ENCODE measurements around the gene DMRT1. TPM values are rescaled to one million over a fixed set of nuclear protein-coding genes. Genes with fewer than 3 reads are reported as not detected.
"Not testable (repeated sequence)": the region's sequence is repeated elsewhere in the genome, so short reads cannot be mapped to it uniquely, and the experiment has no call there.

DMRT1 gene
- total RNA-seq, 1 donor from 2014 or later, result not detected

- no peak for ATAC-seq
These were observed 131.2 kb downstream of the DMRT1 start for GRCh38 chr9:972501-973294.

- ATAC-seq, result no peak
These were observed 131.9 kb downstream of the DMRT1 start for GRCh38 chr9:973295-973834.

- no peak for ATAC-seq
These were observed 132.8 kb downstream of the DMRT1 start for GRCh38 chr9:974031-974995.

- no peak for ATAC-seq
These were observed 133.7 kb downstream of the DMRT1 start for GRCh38 chr9:974996-975739.

DNA sequence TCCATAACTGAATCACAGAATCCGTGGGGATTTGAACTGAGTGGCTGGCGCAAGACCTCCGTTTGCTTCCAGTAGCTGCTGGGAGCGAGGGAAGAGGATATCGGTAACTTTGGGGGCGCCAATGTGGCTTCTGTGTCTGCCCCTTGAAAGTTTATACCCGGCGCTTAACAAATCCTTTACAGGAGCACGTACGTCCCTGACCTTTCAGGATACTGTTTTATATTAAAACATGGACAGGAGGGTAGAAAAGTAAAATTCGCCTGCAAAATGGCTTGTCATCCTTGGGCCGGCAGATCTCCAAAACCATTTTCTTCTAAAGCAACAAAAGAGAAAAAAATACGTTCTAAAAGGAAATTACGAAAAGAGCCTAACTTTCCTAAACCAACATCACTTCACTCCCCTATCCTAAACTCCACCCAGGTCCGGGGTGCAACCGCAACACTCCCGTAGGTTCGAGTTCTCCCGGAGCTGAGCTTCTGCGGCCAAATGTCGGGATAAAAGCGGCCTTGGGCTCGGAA, 134.3 kb downstream of the DMRT1 start:
- ATAC-seq, result no peak

DNA sequence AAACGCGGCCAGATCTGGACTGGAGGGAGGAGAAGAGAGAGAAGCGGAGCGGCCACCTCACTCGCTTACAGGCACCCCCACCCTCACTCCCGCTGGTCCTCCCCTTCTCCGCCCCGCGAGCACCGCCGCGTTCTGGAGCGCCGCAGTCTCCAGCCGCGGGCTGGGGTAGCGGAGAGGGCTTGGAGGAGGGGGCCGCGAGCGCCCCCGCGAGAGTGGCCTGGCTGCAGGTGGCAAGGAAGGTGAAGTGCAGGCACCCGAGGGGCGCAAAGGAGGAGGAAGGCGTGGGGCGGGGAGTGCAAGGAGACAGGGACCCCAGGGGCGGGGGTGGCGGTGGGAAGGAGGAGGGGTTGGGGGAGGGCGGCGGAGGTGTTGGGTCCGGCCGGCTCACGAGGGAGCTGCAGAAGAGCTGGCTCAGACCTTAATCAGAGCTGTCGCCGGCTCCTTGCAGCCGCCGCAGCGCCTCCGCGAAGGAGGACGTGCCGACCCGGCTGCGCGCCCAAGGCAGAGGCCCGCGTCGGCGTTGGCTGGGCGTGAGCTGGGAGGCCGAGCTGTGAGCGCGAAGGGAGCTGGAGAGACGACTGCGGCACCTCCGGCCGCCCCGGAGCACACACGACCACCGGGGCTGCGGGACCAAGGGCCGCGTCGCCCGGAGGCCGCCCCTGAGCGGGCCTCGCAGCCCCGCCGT, 134.9 kb downstream of the DMRT1 start, which contains the start of gene DMRT3:
DMRT3 (plus strand) TSS at position 398 of the 685 bp plus-strand sequence. CDS start 347 bp downstream, outside the sequence.
- peak; percentile 32 for ATAC-seq

DNA sequence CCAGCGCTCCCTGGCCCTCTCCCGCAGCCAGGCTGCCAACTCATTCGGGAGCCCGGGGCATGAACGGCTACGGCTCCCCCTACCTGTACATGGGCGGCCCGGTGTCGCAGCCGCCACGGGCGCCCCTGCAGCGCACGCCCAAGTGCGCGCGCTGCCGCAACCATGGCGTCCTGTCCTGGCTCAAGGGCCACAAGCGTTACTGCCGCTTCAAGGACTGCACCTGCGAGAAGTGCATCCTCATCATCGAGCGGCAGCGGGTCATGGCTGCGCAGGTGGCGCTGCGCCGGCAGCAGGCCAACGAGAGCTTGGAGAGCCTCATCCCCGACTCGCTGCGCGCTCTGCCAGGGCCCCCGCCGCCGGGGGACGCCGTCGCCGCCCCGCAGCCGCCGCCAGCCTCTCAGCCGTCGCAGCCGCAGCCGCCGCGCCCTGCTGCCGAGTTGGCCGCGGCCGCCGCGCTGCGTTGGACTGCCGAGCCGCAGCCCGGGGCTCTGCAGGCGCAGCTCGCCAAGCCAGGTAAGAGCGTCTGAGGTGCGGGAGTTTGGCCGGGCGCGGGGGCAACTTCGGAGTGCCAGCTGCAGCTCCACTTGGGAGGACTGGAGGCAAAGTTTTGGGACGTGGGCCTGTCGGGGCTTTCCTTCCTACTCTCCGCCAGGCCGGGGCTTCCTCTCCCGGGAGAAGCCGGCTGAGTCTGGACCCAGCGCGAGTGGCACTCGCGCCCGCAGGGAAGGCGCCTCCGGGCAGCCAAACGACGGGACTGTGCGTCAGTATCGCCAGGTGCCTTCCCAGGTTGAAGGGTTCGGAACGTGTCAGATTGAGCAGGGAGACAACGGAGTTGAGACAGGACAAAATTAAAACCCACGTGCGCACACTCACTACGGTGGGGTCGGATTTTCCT, 135.7 kb downstream of the DMRT1 start:
- ATAC-seq, result peak; percentile 47

GRCh38 chr9:977838-978830, 136.6 kb downstream of the DMRT1 start:
- ATAC-seq, result no peak

- ATAC-seq, result no peak
These were observed 138.5 kb downstream of the DMRT1 start for GRCh38 chr9:979983-980382.

- no peak for ATAC-seq
These were observed 139.1 kb downstream of the DMRT1 start for GRCh38 chr9:980640-981039.

DNA sequence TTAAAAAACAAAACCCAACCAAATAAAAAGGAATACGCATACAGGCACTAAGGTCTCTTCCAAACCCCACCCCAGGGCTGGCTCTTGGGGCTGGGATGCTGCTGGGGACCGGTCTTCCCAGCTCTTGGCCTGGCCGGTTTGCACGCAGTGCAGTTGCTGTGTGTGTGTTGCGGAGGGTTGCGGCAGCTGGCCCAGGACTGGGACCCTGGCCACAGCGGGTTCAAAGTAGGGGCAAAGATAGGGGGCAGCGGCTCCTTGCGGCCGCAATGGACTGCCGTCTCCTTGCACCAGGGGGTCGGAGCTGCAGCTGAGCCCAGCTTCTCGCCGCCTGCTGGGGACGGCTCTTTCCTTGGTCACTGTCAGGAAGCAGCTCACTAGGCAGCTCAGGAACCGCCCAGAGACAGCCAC, 140.0 kb downstream of the DMRT1 start:
- no peak for ATAC-seq

GRCh38 chr9:982394-983230, 141.1 kb downstream of the DMRT1 start:
- no peak for ATAC-seq

- ATAC-seq, result no peak
These were observed 152.5 kb downstream of the DMRT1 start for GRCh38 chr9:994005-994404.

DNA sequence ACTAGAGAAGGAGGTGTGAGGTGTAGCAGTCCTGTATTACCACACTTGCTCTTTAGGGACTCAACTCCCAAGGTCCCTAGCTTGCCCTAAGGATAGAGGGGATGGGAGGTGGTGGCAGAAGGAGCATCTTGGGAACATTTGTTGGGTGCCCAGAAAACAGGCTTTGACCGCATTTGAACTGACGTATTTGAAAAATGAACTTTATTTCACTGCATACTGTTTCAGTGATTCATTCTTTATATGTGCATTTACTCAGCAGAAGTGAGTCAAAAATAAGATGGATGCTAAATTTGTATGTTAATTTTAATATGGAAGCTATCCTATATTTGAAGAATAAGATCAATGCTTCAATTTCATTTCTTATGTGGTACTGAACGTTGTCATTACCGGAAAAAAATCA, 153.7 kb downstream of the DMRT1 start:
- ATAC-seq, result no peak

DNA sequence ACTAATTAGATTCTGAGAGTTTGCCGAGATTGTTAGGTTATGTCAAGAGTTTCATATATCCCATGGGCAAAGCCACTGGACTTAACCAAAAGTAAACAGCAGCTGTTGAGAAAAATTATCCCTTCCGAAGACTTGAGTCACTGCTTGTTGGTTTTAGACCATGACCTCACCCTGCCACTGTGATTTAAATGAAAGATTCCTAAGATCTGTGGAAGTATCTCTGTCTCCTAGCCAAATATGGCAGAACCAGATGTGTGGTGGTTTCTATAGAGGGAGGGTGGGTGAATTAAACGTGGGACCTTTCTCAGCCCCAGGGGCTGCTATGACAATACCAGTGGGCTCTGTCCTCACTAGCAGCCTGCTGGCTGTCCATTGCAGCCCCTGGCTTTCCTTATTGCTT, 154.3 kb downstream of the DMRT1 start:
- ATAC-seq, result no peak

DNA sequence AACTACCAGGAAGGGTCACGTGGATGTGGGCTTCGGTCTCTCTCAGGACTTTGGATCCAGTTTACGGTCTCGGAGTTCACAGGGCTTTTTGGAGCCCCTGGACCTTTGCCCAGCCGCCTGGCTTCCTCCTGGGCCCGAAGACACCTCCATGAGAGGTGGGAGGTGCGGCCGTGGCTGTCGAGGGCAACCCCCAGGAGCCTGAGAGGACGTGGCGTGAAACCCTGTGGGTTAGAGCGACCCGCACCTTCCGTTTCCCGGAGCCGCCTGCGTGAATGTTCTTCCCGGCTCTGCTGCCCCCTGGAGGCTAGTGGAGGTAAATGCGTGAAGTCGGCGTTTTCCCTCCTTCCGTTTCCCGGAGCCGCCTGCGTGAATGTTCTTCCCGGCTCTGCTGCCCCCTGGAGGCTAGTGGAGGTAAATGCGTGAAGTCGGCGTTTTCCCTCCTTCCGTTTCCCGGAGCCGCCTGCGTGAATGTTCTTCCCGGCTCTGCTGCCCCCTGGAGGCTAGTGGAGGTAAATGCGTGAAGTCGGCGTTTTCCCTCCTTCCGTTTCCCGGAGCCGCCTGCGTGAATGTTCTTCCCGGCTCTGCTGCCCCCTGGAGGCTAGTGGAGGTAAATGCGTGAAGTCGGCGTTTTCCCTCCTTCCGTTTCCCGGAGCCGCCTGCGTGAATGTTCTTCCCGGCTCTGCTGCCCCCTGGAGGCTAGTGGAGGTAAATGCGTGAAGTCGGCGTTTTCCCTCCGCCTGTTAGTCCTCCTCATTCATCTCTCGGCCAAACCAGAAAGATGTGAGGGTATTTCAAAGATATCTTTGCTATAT, 157.0 kb downstream of the DMRT1 start:
- not testable (repeated sequence) for ATAC-seq

DNA sequence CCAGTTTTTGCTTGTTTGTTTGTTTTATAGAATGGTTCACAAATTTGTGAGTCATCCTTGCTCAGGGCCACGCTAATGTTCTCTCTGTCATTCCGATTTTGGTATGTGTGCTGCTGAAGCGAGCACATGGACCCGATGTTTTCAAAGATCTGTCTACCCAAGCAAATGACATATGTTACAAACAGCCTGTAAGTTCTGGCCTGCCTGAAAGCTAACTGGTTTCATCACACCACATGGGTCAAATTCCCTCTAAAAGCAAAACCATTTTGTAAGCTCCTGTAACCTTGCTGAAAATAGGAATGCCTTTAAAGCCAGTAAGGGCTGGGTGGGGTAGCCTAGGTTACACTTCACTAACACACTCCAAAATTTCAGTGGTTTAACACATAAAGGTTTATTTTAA, 160.3 kb downstream of the DMRT1 start:
- ATAC-seq, result no peak
